ENCODE results near the gene MYO18B. TPM values are rescaled to one million over a fixed set of nuclear protein-coding genes. Genes with fewer than 3 reads are reported as not detected.

Gene MYO18B
- polyA plus RNA-seq, 1 donor: 0.05 TPM

DNA sequence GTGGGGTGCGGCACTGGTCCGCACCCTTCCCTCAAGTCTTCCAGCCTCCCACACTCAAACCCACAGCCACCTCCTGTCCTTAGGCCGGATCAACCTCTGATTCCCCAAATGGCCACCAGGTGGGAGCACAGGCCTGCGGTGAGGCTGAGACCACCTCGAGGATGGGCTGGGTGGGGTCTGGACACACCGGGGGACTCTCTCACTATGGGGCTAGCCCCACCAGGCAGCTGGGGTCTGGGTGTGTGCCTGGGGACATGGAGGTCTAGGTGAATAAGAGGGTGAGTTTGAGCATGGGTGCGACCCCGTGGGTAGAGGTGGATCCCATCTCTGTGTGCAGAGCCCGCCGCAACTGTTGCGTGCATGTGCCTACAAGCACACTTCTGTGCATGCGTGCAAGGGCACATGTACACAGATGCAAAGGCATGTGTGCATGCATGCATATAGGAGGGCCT is 32.6 kb downstream of the MYO18B start:
- DNase-seq: no peak

DNA sequence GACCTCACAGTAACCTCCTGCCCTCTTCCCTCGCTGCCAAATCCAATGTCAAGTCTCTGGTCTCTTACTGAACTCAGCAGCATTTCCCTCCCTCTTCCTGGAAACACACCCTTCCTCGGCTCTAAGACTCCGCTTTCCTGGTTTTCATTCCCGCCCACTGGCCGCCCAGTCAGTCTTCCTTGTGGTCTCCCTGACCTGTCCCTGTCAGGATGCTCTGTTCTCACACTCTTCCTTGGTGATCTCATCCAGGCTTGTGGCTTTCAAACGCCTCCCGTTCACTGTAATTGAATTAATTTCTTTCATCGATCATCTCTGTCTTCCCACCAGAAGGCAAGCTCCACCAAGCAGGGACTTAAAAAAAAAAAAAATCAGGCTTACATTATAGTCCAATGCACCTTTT is 33.5 kb downstream of the MYO18B start:
- DNase-seq: no peak

DNA sequence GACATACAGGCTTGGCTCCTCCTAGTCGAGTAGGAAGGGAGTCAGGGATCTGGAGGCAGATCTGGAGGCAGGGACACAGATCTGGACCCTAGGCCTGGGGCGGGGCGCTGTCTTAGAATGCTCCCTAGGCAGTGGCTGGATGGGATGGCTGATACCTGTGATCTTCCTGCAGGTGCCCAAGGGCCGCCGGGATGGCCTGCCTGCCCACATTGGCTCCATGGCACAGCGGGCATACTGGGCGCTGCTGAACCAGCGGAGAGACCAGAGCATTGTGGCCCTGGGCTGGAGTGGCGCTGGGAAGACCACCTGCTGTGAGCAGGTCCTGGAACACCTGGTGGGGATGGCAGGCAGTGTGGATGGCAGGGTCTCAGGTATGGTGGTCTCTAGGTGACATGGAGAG is 35.4 kb downstream of the MYO18B start:
- no peak for DNase-seq

DNA sequence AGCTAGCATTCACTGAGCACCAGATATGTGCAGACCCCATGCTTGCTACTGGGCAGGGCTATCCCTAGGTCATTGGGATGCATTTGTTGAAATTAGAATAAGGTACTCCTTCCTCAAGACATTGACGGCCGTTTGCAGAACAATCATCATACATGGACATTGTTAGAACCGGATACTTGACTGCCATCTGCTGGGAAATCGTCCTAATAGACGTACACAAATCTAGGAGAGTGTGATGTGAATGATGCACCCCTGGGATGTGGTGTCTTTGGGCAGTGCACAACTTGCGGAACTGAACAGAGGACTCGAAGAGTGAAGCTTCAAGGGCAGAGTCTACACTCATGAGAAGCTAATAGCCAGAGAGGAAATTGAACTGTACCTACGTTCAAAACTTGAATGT is 35.9 kb downstream of the MYO18B start:
- DNase-seq: no peak

DNA sequence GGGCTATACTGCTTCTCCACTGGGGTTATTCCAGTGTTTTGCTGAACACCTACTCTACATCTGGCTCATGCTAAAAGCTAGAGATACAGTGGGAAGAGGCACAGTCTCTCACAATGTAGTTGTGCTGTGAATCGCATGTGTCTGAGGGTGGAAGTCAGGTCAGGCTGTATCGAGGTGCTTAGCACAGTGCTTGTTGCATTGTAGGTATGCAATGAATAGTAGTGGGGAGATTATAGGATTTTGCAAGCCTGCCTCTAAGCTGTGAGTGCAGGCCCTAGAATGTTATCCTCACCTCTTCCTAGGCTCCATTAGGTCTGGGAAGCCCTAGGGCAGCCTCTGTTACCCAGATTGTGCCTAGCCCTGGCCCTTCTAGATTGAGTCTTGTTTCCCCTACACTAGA is 37.4 kb downstream of the MYO18B start:
- no peak for DNase-seq

DNA sequence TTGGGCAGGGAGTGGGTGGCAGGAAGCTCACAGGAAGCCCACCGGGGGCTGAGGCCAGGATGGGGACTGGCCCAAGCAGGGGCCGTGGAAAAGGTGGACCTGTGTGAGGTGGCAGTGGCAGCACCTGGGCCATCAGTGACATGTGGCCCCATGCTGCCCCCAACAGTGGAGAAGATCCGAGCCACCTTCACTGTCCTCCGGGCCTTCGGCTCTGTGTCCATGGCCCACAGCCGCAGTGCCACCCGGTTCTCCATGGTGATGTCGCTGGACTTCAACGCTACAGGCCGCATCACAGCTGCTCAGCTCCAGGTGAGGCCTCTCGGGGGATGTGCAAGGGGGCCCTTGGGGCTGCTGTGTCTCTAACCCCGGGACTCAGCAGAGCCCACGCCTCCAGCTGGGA is 37.9 kb downstream of the MYO18B start:
- no peak for DNase-seq

DNA sequence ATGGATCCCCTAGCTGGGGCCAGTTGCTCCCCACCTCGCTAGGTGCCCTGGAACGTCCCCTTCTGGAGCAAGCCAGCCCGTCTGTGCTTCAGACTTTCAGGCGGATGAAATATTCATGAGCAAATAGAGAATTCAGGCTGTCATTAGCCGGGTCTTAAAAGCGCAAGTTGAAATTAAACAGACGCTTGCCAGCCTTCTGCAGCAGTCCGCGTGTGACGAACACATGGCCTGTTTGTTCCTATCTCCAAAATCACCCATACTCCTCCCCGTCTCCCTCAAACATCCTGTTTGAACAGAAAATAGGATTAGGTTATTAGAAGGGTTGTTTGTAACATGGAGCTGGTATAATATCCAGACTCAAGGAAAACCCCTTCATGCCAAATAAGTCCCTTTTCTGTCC is 38.7 kb downstream of the MYO18B start:
- DNase-seq: no peak

DNA sequence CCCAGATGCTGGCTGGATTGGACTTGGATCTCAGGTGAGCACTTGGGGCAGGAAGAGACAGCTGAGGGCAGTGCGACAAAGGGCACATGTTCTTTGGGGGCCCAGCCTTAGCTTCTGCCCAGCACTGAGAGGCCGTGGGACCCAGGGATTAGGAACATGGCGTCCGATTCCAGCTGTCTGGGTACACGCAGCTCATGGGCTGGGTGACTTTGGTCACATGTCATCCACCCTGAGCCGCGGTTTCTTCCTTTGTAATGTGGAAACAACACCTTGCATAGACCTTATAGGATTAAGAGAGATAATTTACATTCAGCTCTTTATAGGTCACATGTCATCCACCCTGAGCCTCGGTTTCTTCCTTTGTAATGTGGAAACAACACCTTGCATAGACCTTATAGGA is 39.8 kb downstream of the MYO18B start:
- no peak for DNase-seq

DNA sequence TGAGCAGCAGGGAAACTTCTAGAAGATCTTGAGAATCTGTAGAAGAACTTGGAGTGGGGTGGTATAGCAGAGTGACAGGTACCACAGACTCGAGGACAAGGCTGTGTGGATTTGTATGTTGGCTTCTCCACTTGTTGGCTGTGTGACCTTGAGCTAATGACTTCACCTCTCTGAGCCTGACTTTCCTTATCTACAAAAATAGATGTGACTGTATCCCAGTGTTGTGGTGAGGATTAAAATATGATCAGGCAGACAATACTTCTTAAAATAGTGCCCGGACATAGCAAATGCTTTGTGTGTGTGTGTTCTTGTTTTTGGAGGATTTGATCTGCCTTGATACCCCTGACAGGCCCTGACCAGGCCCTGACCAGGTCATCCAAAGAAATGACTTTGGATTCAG is 40.8 kb downstream of the MYO18B start:
- DNase-seq: no peak

DNA sequence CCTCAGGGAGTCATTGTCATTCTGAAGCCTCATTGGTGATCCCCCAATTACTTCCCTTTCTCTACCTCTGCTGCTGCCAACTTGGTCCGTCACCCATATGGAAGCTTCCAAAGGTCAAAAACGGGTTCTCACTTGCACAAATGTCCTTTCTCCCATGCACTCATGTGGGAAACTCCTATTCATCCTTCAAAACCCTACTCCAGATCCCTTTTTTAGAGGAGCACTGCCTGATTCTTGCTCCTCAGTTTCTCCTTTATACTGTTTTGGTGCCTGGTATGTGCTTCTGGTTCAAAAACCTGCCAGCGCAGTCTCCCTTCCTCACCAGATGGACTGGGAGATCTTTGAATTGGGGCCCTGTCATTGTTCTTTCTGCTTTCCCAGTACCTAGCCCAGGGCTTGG is 41.9 kb downstream of the MYO18B start:
- no peak for DNase-seq

DNA sequence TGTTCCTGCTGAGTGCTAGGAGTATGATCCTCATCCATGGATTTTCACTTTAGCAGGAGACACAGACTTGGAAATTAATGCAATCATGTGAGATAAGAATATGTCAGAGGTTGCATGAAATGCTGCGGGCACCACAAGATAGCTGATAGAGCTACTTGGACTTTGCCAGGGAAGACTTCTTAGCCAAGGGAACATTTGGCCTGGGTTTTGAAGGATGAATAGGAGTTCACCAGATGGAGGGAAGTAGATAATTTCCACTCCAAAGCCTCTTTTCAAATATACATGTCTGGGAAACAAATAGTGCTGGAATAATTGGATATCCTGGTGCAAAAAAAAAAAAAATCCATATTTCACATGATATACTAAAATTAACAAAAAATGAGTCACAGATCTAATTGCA is 44.2 kb downstream of the MYO18B start:
- DNase-seq: no peak

DNA sequence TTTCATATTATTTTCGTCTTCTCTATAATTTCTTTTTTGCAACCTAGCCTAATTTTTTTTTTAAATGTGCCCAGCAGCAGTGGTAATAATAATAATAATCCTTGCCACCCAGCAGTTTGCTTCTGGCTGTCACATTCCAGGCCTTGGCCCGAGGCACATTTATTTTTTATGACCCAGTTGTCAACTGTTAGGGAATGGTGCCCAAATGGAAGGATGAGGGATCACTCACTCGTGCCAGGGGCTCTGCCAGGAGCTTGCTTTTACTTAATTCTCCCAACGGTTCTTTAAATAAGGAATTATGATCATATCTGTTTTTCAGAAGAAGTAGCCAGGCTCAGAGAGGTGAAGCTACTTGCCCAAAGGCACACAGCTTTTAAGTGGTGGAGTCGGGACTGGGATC is 49.6 kb downstream of the MYO18B start:
- no peak for DNase-seq

DNA sequence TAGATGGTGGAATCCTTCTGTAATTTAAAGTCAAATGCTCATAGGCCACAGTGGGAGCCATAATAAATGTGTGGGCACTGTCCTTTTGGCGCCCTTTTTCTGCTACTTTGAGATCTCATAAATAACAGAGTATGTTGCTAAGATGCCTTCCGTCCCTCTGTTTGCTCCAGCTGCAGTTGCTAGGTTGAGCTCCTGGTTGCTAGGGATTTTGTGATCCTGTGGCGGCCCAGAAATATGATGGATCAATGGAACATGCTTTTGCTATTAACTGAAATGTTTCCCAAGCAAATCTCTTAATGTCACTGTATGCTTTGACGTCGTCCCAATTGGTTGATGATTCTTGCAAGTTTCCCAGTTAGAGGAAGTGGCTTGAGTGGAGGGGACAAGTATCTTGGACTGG is 53.5 kb downstream of the MYO18B start:
- no peak for DNase-seq

DNA sequence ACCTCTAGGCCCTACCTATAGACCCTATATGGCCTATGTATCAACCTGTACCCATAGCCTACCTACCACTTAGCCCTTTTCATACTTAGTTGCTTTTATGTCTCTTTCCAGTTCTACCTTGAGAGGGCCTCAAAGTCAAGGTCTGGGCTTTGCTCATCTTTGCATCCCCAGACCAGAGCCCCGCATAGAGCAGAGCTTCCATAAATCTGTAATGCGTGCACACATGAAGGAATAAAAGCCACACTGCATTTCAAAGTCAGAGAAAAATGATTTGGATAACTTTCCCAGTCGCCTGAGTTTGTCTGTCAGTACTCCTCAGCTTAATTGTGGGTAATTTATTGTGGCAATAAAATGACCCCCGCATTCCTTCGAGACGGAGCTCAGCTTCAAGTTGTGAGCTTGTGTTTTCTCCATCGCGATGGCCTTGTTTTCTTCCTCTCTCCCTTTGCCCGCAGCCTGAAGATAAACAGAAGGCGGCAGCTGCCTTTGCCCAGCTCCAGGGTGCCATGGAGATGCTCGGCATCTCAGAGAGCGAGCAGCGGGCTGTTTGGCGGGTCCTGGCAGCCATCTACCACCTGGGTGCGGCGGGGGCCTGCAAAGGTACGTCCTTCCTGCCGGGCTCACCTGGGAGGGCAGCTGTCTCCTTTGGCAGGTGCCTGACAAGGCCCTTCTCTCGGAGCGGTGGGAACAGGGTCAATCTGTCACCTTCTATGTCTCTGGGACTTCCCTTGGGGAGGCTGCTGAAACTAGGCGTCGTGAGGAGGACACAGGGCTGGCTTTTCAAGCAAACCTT is 55.7 kb downstream of the MYO18B start:
- DNase-seq: peak; percentile 34

DNA sequence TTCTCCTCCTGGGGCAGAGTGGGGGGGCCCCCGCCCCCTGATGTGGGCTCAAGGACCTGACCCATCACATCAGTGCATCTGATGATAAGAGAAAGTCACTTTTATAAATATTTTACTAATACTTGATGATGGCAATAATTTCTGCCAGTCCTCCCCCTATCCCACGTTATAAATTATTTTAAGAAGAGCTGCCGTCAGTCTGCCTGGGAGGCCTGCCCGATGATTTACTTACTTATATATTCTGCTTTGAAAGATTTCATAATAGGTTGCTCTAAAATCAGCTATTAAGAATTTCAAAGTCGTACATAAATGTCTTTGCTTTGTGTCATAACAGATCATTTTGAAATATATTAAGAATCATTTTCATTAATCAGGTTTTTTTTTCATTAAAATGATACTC is 58.8 kb downstream of the MYO18B start:
- DNase-seq: no peak

DNA sequence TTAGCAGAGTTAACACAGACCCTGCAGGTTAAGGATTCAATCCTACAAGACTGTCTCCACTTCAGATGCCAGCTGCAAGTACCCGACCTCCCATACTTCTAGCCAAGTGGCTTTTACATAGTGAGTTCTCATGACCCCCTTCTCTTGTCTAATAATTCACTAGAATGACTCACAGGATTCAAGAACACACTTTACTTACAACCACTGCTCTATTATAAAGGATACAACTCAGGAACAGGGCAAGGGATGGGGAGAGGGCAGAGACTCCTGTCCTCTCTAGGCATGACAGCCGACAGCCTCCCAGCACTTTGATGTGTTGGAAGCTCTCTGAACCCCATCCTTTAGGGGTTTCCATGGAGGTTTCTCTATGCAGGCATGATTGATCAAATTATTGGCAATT is 60.0 kb downstream of the MYO18B start:
- no peak for DNase-seq

DNA sequence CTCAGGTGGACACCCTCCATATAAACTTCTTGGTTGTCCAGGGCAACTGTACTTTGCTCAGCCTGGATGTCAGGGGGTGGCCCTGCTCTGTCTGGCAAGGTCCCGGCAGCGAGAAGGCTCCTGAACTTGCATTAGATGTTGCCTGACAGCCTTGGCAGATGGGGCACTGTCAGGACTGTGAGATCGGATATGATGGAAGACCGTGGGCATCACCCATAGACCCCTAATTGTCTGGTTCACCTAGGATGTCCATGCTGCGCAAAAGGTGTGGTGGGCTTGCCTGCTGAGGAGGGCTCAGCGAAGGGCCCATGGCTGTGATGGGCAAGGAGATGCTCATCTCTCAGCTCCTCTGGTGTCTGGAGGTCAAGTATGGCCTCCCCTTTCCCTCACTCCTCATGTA is 62.7 kb downstream of the MYO18B start:
- DNase-seq: no peak

DNA sequence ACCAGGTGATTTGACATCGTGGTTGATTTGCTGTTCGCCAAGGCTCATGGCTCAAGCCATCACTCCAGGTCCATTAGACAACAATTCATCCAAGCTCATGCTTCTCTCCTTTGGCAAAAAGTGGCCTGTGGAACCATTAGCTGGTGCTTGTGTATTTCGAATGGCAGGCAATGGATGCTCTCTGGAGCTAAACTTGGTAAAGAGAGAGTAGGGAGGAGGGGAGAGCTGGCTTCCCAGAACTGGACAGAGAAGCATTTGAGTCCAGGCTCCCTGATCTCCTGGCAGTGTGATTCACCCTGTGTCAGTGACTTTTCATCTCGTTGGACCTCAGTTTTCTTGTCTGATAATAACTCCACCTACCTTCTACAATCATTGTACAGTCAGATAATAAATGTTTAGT is 64.6 kb downstream of the MYO18B start:
- DNase-seq: no peak

DNA sequence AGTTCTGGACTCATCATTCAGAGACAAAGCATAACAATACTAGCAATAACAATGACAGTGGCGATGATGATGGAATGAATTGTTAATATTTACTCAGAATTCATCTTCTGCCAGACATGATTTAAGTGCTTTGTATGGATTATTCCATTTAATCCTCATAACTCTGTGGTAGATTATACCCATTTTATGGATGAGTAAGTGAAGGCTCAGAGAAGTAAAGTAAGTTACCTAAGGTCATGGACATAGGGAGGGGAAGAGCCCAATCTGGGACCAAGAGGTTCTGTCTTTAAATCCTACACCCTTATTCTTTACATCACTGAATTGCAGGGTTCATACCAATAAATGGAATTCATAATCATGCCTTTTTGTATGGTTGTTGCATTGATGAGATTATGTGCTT is 72.7 kb downstream of the MYO18B start:
- no peak for DNase-seq

DNA sequence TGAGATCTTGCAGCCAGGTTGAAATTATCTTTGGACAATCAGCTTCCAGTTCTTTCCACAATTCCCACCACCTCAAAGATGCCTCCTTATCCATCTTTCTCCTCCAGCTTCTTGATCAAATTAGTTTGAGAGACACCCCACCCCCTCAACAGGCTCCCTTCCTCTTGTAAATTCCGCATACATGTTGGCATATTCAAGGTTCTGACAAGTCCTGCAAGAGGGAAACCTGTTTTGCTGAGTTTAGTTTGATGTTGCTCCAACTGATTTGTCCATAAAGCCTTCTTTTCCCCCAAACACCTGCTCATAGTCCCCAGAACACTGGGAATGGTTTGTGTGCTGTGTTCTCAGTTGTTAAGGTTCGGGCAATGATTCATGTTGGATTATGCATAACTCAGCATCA is 73.6 kb downstream of the MYO18B start:
- no peak for DNase-seq

DNA sequence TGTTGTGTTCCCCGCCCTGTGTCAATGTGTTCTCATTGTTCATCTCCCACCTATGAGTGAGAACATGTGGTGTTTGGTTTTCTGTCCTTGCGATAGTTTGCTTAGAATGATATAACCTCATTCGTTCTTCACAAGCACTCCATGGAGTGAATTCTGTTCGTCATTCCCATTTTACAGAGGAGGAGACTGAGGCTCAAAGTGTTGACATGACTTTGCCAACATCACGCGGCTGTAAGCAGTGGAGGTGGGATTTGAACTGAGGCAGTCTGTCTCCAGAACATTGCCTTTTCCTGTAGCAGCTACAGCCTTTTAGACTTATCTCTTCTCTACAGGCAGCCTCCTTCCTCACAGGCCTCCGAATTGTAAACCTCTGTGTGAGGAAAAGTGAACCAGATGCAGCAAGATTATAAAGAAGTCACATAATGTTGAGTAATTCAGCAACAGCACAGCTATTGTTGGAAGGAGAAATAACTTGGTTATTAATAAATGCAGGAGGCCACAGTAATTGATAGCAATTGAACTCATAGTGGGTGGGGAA is 74.6 kb downstream of the MYO18B start:
- no peak for DNase-seq

DNA sequence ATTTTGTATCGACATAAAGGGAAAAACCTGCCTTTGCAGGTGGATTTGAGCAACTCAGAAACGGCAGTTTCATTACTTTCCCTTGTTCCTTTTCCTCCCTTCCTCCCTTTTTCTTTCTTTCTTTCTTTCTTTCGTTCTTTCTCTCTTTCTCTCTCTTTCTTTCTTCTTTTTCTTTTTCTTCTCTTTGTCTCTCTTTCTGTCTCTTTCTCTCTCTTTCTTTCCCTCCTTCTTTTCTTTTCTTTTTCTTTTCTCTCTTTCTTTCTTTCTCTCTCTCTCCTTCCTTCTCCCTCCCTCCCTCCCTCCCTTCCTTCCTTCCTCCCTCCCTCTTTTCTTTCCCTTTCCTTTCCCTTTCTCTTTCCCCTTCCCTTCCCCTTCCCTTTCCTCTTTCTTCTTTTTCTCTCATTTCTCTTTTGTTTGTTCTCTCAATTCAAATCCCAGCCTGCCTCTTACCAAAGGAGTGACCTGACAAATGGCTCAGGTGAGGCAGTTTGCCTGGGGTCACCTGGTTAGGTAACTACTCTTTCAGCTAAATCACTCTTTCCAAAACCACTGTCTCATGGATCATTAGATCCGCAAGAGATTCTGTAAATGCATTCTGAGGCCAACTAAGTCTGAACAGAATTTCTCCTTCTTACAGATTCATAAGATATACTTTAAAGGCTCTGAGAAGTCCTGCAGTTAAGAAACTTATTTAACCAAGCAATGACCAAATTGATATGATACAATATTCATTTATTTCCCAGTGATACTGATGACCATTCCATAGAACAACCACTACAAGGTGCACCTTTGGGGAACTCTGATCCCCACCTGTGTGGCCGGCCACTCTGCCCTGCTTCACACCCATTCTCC is 75.3 kb downstream of the MYO18B start:
- DNase-seq: no peak

DNA sequence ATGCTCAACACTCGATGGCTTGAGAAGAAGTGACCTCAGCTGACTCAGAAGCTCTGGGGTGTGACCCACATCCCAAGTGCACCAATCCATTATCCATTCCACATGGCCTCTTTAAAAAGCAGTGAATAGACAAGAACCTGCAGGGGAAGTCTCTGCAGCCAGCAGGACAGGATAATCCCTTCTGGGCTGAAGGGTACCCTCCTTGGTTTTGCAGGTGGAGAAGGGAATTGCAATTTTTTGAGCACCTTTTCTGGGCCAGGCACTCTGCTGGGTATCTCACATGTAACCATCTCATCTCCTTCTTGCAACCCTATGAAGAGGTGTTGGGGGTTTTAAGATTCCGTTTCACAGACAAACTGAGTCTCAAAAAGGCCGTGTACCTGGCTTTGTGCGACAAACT is 76.6 kb downstream of the MYO18B start:
- no peak for DNase-seq

Data from left kidney (tissue), 2 donors.